WERI-Rb-1 (cell line): ENCODE measurements around the gene YAP1.

Experiments
- DNase-seq: peaks from one replicate; pipeline ENCODE4 v3.0.0-alpha.2; 2020
- H3K27ac ChIP-seq: fragments of 250-450 bp; sonication (Bioruptor Pico); 2 replicates; pipeline ENCODE4 v1.5.1; 2020; ENCODE audit warnings: mild to moderate bottlenecking, moderate library complexity
- H3K27me3 ChIP-seq: fragments of 250-450 bp; sonication (Bioruptor Pico); 2 replicates; pipeline ENCODE4 v1.5.1; 2021; ENCODE audit warnings: mild to moderate bottlenecking, low read depth, moderate library complexity; ENCODE audit not compliant: insufficient read depth, severe bottlenecking
- H3K36me3 ChIP-seq: fragments of 250-450 bp; sonication (Bioruptor Pico); 2 replicates; pipeline ENCODE4 v1.5.1; 2020; ENCODE audit warnings: mild to moderate bottlenecking, moderate library complexity
- H3K4me3 ChIP-seq: 2 replicates; pipeline ENCODE4 v1.5.1; 2011; ENCODE audit warnings: low read depth, mild to moderate bottlenecking, control low read depth, low read length
- H3K9me3 ChIP-seq: fragments of 250-450 bp; sonication (Bioruptor Pico); 2 replicates; pipeline ENCODE4 v1.5.1; 2021; ENCODE audit warnings: mild to moderate bottlenecking, moderate library complexity; ENCODE audit not compliant: severe bottlenecking
- CTCF ChIP-seq: IDR thresholded peaks from 2 replicates; pipeline ENCODE4 v1.5.1; 2011; ENCODE audit warnings: low read depth, mild to moderate bottlenecking, control low read depth, inconsistent platforms, low read length

The YAP1 gene

GRCh38 chr11:102117472-102118113 is 7.3 kb downstream of the YAP1 start:
- Histone ChIP-seq H3K4me3 (no peak overlapping the region), H3K27ac (no peak overlapping the region), H3K27me3 (no peaks in the 10 kb centered on the region), H3K36me3 (no peaks in the 10 kb centered on the region), H3K9me3 (no peaks in the 10 kb centered on the region)
- no peak for DNase-seq
- no peak for TF ChIP-seq CTCF

- Histone ChIP-seq H3K27me3 (no peaks in the 10 kb centered on the region), H3K27ac (no peak overlapping the region), H3K36me3 (no peaks in the 10 kb centered on the region), H3K4me3 (no peak overlapping the region), H3K9me3 (no peaks in the 10 kb centered on the region)
- TF ChIP-seq CTCF = no peak
- DNase-seq = no peak
These were observed 8.7 kb downstream of the YAP1 start for GRCh38 chr11:102118937-102119336.

GRCh38 chr11:102119997-102120396 is 9.8 kb downstream of the YAP1 start:
- no peaks in the 10 kb centered on the region for H3K36me3 ChIP-seq
- no peak overlapping the region for H3K4me3 ChIP-seq
- no peaks in the 10 kb centered on the region for H3K9me3 ChIP-seq
- H3K27me3 ChIP-seq = no peaks in the 10 kb centered on the region
- no peak overlapping the region for H3K27ac ChIP-seq
- DNase-seq = no peak
- no peak for TF ChIP-seq CTCF

- H3K27me3 ChIP-seq = no peaks in the 10 kb centered on the region
- no peak for TF ChIP-seq CTCF
- no peaks in the 10 kb centered on the region for H3K9me3 ChIP-seq
- H3K4me3 ChIP-seq = no peak overlapping the region
- no peak overlapping the region for H3K27ac ChIP-seq
- no peaks in the 10 kb centered on the region for H3K36me3 ChIP-seq
- DNase-seq = no peak
These were observed 10.3 kb downstream of the YAP1 start for GRCh38 chr11:102120437-102120973.

GRCh38 chr11:102121329-102121728 is 11.1 kb downstream of the YAP1 start:
- no peak overlapping the region for H3K27ac ChIP-seq
- H3K36me3 ChIP-seq = no peaks in the 10 kb centered on the region
- no peak overlapping the region for H3K4me3 ChIP-seq
- no peak for TF ChIP-seq CTCF
- no peak for DNase-seq
- H3K9me3 ChIP-seq = no peaks in the 10 kb centered on the region
- H3K27me3 ChIP-seq = no peaks in the 10 kb centered on the region

GRCh38 chr11:102134597-102134996 is 24.4 kb downstream of the YAP1 start:
- Histone ChIP-seq H3K36me3 (no peaks in the 10 kb centered on the region), H3K4me3 (no peak overlapping the region), H3K27ac (no peak overlapping the region), H3K27me3 (no peaks in the 10 kb centered on the region), H3K9me3 (no peaks in the 10 kb centered on the region)
- no peak for TF ChIP-seq CTCF
- DNase-seq = no peak
